NK-92 (cell line): ENCODE measurements around the gene ST8SIA6.
"Not testable (repeated sequence)": the region's sequence is repeated elsewhere in the genome, so short reads cannot be mapped to it uniquely, and the experiment has no call there.

Experiments
- DNase-seq: peaks from one replicate; lab custom pipeline; 2025; ENCODE audit not compliant: unreplicated experiment; lab: John Stamatoyannopoulos, UW

Gene ST8SIA6

GRCh38 chr10:17460756-17461155 is 6.4 kb upstream of the ST8SIA6 start:
- no peak for DNase-seq

GRCh38 chr10:17457083-17457482 is 2.7 kb upstream of the ST8SIA6 start:
- DNase-seq: no peak

DNA sequence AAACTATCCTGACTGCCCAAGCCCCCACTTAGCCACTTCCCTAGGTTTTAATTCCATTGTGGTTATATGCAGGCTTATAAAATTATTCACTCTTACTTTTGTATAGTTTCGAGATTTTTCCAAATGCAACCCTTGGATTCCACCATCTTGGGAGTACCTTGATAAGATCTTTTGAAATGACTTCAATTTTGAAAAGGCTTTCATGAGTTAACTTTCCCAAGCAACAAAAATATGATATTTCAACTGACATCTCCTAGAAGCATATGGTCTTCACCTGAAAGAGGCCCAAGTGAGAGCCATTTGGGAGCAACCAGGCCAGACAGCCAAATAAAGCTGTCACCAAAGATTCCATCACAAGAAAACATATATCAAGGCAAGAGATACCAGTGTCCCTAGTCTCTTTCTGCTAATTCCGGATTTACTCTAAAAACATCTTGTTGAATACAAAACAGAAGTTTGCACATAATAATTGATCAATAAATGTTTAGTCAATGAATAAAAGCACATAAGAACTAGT is 1.7 kb upstream of the ST8SIA6 start:
- no peak for DNase-seq

DNA sequence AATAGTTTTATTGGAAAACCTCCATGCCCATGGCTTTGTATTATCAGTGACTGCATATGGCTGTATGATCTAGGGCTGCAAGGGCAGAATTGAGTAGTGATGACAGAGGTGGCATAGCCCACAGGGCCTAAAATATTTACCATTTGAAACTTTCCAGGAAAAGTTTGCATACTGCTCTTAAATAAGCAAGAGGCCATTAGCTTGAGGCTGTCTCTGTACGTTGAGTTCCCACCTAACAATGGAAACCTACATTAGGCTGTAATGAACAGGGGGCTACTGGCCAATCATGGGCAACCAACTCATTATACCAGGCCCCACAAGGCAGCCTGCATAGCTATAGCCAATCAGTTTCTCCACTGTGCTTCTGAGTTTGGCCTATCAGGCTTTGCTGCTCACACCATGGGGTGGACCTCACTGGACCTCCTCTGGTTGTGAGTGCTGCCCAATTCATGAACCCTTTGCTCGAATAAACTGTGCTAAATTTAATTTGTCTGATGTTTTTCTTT is 673 bp upstream of the ST8SIA6 start:
- no peak for DNase-seq

DNA sequence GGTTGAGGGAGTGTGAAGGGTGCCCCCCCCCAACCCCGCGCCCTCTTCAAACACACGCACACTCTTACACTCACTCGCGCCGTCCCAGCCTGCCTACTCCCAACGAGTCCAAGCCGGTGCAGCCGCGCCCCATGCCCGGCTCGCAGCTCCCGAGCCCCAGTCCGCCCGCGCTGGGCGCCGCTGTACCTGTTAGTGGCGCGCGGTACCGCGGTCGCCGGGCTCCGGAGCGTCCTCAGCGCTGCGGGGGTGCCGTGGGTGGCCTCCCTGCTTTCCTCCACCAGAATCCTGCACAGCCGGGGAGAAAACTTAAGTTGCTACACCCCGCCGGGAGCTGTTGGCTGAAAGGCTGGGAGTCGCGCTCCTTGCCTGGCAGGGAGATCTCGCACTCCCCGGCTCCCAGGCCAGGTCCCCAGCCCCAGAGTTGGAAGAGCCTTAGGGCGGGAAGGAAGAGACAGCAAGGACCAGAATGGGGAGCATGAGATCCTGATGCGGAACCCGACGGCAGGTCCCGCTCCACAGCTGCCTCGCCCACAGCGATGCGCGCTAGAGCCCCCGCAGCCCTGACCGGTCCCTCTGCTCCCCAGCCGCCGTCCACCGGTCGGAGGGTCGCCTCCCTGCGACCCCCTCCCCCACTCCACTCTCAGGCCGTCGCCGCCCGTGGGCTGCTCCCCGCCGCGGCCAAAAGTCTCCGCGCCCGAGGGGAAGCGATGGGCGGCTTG is 863 bp downstream of the ST8SIA6 start:
- DNase-seq: no peak

DNA sequence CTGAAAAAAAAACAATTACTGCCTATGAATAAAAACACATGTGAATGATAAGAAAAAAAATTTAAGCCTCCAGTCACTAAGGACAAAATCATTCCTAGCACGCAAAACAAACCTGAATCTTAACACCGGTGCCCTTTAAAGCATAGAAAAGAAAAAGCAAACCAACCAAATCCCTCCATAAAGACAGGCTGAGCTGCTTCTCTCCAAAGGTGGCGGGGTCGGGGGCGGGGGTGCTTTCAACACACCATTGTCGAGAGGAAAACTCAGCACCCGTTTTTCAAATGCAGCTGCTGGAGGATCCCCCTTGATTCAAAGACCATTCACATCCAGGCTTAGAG is 1.4 kb downstream of the ST8SIA6 start:
- DNase-seq: no peak

GRCh38 chr10:17452060-17452841 is 2.1 kb downstream of the ST8SIA6 start:
- DNase-seq: no peak

- DNase-seq: no peak
These were observed 4.4 kb downstream of the ST8SIA6 start for GRCh38 chr10:17450024-17450423.

GRCh38 chr10:17445400-17445998 is 8.9 kb downstream of the ST8SIA6 start:
- no peak for DNase-seq

DNA sequence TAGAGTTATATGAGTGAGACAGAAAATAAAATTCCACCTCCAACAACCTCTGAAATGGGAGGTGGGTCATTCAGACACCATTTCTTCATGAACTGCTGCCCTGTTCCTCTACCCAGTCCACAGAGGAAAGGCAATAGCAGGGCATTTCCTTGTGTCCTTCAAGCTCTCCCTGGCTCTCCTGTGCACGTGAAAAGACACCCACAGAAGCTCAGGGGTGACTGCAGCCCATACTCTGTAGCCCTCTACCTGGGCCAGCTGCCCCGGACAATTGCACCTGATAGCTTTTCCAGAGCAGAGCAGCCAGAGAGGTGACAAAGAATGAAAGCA is 10.0 kb downstream of the ST8SIA6 start:
- no peak for DNase-seq

- DNase-seq: no peak
These were observed 10.5 kb downstream of the ST8SIA6 start for GRCh38 chr10:17443707-17444387.

DNA sequence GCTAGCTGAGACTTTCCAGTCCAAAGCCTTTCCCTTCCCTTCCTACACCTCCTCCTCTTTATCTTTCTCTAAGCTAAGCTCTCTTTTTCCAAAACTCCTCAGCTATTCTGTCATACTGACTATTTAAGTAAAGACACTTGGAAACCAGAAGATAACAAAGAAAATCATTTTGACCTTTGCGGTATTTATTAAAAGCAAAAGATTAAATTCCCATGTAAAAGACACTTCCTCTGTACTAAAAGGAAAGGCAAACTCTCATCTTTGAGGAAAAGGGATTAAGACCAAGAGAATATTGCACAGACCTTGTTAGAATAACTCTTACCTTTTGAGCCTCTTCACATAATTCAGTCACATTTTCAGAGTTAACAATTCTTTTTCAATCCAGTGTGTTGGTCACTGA is 15.8 kb downstream of the ST8SIA6 start:
- DNase-seq: no peak

DNA sequence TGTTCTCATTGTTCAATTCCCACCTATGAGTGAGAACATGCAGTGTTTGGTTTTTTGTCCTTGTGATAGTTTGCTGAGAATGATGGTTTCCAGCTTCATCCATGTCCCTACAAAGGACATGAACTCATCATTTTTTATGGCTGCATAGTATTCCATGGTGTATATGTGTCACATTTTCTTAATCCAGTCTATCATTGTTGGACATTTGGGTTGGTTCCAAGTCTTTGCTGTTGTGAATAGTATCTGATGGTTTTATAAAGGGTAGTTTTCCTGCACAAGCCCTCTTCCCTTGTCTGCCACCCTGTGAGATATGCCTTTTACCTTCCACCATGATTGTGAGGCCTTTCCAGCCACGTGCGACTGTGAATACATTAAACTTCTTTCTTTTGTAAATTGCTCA is 17.8 kb downstream of the ST8SIA6 start:
- DNase-seq: not testable (repeated sequence)

DNA sequence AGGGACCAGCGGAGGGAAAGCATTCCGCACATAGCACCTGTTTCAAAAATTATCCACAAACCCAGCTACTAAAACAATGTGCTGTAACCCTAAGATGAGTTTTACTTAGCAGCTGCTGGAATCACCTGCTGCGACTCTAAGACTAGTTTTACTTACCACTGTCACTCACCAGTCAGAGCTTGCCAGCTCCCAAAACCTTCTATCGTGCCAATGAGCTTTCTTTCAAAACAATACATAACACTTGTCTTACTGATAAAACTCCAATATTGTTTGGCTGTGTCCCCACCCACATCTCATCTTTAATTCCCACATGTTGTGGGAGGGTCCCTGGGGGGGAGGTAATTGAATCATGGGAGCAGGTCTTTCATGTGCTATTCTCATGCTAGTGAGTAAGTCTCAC is 18.4 kb downstream of the ST8SIA6 start:
- DNase-seq: no peak

- DNase-seq: no peak
These were observed 19.2 kb downstream of the ST8SIA6 start for GRCh38 chr10:17435187-17435586.

- no peak for DNase-seq
These were observed 21.7 kb downstream of the ST8SIA6 start for GRCh38 chr10:17432723-17433122.

GRCh38 chr10:17431871-17432311 is 22.5 kb downstream of the ST8SIA6 start:
- no peak for DNase-seq

DNA sequence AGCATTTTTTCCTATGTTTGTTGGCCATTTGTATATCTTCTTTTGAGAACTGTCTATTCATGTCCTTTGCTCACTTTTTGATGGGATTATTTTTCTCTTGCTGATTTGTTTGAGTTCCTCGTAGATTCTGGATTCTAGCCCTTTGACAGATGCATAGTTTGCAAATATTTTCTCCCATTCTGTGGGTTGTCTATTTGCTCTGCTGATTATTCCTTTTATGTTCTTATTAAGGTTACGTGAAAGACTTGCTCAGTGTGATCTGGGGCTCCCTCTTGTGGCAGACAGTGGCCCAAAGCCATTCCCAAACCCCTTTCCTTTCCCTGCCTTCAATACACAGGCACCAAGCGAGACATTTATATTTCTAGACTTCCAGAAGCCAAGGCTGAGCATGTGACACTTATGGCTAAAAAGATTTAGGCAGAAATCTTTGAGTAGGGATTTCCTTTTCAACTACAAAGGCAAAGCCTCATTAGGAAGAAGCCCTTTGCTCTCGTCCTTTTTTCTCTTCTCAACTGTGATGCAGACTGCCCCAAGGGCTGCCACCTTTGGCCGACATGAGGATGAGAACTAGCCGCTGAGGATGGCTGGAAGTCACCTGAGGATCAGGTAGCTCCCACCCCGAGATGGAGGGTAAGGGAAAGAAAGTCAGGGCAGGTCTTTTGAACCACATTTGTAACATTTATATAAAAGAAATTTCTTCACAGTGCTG is 23.6 kb downstream of the ST8SIA6 start:
- no peak for DNase-seq

DNA sequence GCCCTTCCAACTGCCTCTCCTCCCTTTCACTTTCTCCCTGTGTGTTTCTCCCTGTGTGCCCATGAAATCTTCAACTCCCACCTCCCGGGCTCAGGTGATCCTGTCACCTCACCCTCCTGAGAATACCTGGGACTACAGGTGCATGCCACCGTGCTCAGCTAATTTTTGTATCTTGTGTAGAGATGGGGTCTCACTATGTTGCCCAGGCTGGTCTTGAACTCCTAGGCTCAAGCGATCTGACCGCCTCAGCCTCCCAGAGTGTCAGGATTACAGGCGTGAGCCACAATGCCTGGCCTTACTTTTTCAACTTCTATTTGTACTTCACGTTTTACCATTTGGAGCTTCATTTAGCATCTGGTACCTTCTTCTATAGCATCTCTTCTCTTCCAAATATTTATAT is 24.9 kb downstream of the ST8SIA6 start:
- DNase-seq: no peak

DNA sequence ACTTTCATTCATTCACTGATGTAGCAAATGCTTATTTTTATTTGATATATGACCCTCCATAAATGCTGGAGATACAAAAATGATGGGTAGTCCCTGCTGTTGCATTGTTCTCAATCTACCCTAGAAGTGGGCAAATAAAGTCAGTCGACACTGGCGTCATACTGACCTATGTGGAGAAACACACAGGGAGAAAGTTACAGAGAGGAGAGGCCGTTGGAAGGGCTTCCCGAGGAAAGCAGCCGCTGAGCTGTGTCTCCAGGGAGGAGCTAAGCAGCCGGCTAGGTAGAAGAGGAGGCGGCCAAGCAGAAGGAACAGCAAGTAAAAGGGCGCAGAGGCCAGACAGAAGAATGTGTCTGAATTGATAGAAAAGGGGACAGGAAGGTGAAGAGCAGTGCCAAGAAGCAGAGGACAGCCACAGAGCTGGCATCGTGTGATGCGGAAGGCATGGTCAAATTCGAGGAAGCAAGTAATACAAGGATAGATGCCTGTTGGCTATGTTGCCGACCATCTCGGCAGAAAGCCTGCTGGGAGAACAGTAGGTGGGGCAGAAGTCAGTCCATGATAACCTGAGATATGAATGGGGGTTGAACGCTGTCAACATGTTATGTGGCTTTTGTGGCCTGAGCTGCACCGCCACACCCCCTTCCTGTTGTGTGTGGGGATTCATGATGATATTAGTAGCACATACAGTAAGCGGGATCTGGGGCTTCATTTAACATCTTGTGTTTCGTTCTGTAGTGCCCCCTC is 25.9 kb downstream of the ST8SIA6 start:
- no peak for DNase-seq
